AG10803 (cell line): ENCODE data around the gene ADCY9.

Experiments
- DNase-seq: peaks from one replicate; pipeline ENCODE4 v3.0.0; 2010; ENCODE audit warnings: low read depth
- H3K4me3 ChIP-seq: 2 replicates; pipeline ENCODE4 v1.5.1; 2011; ENCODE audit warnings: mild to moderate bottlenecking, low read length, control low read depth
- TF ChIP-seq, protein P1 (sequence below): conservative IDR thresholded peaks from 2 replicates; pipeline ENCODE4 v1.5.1; 2011; ENCODE audit warnings: mild to moderate bottlenecking, low read length, control low read depth, inconsistent platforms

ADCY9 gene

DNA sequence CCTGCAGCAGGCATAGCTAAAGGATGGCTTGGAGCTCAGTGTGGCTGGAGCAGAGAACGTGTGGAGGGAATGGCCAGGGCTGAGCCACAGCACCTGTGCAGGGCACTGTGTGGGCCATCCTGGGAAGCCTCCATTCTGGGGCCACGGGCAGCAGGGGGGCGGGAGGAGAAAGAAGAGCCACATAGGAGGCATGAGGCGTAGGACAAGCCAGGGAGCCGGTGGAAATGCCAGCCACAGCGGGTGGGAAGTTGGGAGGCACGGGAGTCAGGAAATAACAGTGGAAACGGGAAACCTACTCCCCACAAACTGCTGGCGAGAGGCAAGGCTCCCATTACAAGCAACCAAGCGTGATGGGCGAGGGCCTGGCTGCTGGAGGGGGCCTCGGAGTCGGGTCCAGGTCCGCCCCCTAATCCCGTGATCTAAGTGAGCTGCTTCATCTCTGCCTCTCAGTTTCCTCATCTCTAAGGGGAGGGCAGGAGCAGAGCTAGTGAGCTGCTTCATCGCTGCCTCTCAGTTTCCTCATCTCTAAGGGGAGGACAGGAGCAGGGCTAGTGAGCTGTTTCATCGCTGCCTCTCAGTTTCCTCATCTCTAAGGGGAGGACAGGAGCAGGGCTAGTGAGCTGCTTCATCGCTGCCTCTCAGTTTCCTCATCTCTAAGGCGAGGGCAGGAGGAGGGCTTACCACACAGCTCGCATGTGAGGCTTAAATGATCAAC is 104.9 kb downstream of the ADCY9 start:
- no peak overlapping the region for H3K4me3 ChIP-seq
- TF ChIP-seq, protein P1, sequence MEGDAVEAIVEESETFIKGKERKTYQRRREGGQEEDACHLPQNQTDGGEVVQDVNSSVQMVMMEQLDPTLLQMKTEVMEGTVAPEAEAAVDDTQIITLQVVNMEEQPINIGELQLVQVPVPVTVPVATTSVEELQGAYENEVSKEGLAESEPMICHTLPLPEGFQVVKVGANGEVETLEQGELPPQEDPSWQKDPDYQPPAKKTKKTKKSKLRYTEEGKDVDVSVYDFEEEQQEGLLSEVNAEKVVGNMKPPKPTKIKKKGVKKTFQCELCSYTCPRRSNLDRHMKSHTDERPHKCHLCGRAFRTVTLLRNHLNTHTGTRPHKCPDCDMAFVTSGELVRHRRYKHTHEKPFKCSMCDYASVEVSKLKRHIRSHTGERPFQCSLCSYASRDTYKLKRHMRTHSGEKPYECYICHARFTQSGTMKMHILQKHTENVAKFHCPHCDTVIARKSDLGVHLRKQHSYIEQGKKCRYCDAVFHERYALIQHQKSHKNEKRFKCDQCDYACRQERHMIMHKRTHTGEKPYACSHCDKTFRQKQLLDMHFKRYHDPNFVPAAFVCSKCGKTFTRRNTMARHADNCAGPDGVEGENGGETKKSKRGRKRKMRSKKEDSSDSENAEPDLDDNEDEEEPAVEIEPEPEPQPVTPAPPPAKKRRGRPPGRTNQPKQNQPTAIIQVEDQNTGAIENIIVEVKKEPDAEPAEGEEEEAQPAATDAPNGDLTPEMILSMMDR: no peak
- no peak for DNase-seq

DNA sequence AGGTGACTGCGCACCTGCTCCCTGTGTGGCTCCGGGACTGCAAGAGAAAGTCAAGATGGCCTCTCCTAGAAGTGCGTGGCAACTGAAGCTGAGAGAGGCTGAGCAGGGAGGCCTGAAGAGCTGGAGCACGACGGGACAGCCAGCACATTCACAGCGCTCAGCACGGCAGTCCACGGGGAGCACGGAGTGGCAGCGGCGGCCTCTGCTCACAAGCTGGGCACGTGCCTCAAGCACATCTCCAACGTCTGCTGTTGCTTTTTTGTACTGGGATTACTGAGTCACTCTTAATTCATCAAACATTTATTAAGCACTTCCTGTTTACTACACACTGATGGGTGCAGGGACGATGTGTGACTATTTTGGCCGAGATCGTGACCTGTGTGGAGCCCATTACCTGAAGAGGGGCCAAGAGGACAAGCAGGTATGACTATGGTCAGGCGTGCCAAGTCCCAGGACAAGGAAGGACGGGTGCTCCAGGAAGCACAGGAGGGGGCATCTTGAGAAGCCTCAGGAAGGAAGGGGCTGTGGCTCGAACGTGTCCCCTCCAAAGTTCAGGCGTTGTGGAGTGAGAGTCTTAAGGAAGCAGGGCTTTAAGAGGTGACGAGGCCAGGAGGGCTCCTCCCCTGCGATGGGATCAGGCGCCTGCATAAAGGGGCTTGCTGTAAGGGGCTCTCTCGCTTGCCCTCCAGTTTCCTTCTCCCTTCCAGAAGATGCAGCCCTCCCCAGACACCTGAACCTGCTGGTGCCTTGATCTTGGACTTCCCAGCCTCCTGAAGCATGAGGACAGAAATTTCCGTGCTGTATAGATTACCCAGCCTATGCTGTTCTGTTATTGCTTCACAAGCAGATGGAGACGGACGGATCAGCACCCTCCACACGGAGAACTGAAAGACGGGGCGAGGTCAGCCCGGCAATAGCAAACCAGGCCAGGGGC is 105.8 kb downstream of the ADCY9 start:
- no peak overlapping the region for H3K4me3 ChIP-seq
- TF ChIP-seq, protein P1: no peak
- no peak for DNase-seq

GRCh38 chr16:4009177-4009576 is 107.1 kb downstream of the ADCY9 start:
- no peak for DNase-seq
- TF ChIP-seq, protein P1: no peak
- H3K4me3 ChIP-seq: no peak overlapping the region

DNA sequence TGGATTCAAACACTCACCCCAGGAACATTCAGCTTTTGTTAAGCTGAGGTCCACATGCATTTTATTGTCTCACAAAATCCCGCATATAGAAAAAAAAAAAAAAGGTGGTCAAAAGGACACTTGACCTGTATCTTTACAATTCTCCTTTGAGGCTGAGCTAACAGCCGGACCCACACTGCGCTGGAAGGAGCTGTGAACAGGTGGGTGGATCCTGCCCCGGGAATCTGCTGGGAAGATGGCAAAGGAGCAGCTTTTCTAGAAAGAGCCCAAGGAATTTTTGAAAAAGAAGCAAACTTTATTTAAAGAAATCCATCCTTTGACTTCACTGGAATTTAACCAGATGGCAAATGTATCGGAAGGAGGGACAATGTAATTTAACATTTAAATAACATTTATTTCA is 108.1 kb downstream of the ADCY9 start:
- TF ChIP-seq, protein P1: no peak
- no peak overlapping the region for H3K4me3 ChIP-seq
- DNase-seq: no peak

GRCh38 chr16:4006397-4006999 is 109.7 kb downstream of the ADCY9 start:
- TF ChIP-seq, protein P1: no peak
- no peak overlapping the region for H3K4me3 ChIP-seq
- no peak for DNase-seq

DNA sequence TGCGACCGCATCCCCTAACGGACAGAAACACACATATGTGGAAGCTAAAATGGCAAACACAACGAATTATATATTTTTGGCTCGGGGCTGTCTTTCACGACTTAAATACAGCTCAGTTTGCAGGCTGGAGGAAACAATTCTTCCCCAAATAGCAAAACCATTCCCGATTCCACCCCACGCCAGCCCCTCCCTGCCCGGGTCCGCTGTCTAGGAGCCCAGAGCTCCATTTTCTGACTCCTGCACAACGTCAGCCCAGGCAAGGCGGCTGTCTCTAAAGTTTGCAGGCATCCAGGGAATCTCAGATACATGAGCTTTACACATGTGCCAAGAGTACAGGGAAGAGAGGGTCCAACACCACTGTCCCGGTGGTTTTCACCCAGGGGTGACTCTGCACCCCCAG is 110.5 kb downstream of the ADCY9 start:
- H3K4me3 ChIP-seq: no peak overlapping the region
- TF ChIP-seq, protein P1: no peak
- DNase-seq: no peak
